Measurements from ENCODE around the gene LRIG2.

Gene LRIG2

GRCh38 chr1:113133038-113133437, 60.0 kb downstream of the LRIG2 start:
- DNase-seq = no peak
- no peak overlapping the region for H3K23ac ChIP-seq (ENCODE audit: low read length in 2 of 2)
- H3K9ac ChIP-seq (ENCODE audit: low read length) = no peak overlapping the region
- no peak overlapping the region for H2AFZ ChIP-seq (ENCODE audit: low read depth, low read length)
- peaks cover 4 to 29% of the 10 kb centered on the region in 2 experiments for H3K36me3 ChIP-seq (ENCODE audit: control insufficient read depth in 1 of 2, insufficient read depth in 2 of 2, low read depth in 1 of 2, low read length in 2 of 2)
- no peaks in the 10 kb centered on the region for H3K27me3 ChIP-seq (ENCODE audit: control insufficient read depth in 1 of 2, insufficient read depth in 1 of 2, low read length in 2 of 2)
- H2AK5ac ChIP-seq (ENCODE audit: low read length, severe bottlenecking) = no peak overlapping the region
- no peak overlapping the region for H2BK12ac ChIP-seq (ENCODE audit: low read length in 2 of 2)
- H2BK5ac ChIP-seq (ENCODE audit: low read depth, low read length, poor library complexity, severe bottlenecking) = no peak overlapping the region
- no peak overlapping the region for H3K14ac ChIP-seq (ENCODE audit: low read length in 2 of 2)
- no peak overlapping the region for H3K27ac ChIP-seq (ENCODE audit: low read length, poor library complexity, severe bottlenecking)
- no peak overlapping the region for H2BK15ac ChIP-seq (ENCODE audit: low read depth, poor library complexity, severe bottlenecking)
- no peaks in the 10 kb centered on the region for H3K9me3 ChIP-seq (ENCODE audit: control insufficient read depth, low read length)
- H2BK120ac ChIP-seq (ENCODE audit: low read depth, low read length) = no peak overlapping the region
- H3K4me2 ChIP-seq (ENCODE audit: low read length, poor library complexity, severe bottlenecking) = no peak overlapping the region
- 97% methylated on average over 2 of the region's 4 CpGs for WGBS
- peaks cover 4% of the 10 kb centered on the region for H3K79me1 ChIP-seq (replicated peaks; ENCODE audit: low read length, poor library complexity, severe bottlenecking)
- H3K18ac ChIP-seq (ENCODE audit: low read depth in 1 of 2, low read length in 2 of 2) = no peak overlapping the region
- H3K4ac ChIP-seq (ENCODE audit: low read depth in 1 of 2, low read length in 2 of 2) = no peak overlapping the region
- no peaks in the 10 kb centered on the region for H3K4me1 ChIP-seq (ENCODE audit: control insufficient read depth, insufficient read depth, low read depth, low read length)
- no peak overlapping the region for H4K91ac ChIP-seq (ENCODE audit: low read length)
- no peak overlapping the region for H3K4me3 ChIP-seq (ENCODE audit: insufficient read depth in 1 of 2, low read depth in 1 of 2, low read length in 2 of 2)
- no peak overlapping the region for H4K8ac ChIP-seq (ENCODE audit: low read length)

- H3K23ac ChIP-seq (ENCODE audit: low read length in 2 of 2) = no peak overlapping the region
- WGBS = 100% methylated on average over 2 of the region's 2 CpGs
Measured at GRCh38 chr1:113133759-113134158, 60.8 kb downstream of the LRIG2 start.

GRCh38 chr1:113135460-113135859, 62.5 kb downstream of the LRIG2 start:
- Histone ChIP-seq H2BK15ac (ENCODE audit: low read depth, poor library complexity, severe bottlenecking) (no peak overlapping the region), H4K8ac (ENCODE audit: low read length) (no peak overlapping the region), H2AK5ac (ENCODE audit: low read length, severe bottlenecking) (no peak overlapping the region), H3K27ac (ENCODE audit: low read length, poor library complexity, severe bottlenecking) (no peak overlapping the region), H3K4ac (ENCODE audit: low read depth in 1 of 2, low read length in 2 of 2) (no peak overlapping the region), H3K18ac (ENCODE audit: low read depth in 1 of 2, low read length in 2 of 2) (no peak overlapping the region), H3K14ac (ENCODE audit: low read length in 2 of 2) (no peak overlapping the region), H3K23ac (ENCODE audit: low read length in 2 of 2) (no peak overlapping the region), H3K79me1 (replicated peaks; ENCODE audit: low read length, poor library complexity, severe bottlenecking) (no peaks in the 10 kb centered on the region), H3K9me3 (ENCODE audit: control insufficient read depth, low read length) (no peaks in the 10 kb centered on the region), H2BK12ac (ENCODE audit: low read length in 2 of 2) (no peak overlapping the region), H4K91ac (ENCODE audit: low read length) (no peak overlapping the region), H2BK120ac (ENCODE audit: low read depth, low read length) (no peak overlapping the region), H2BK5ac (ENCODE audit: low read depth, low read length, poor library complexity, severe bottlenecking) (no peak overlapping the region), H3K4me3 (ENCODE audit: insufficient read depth in 1 of 2, low read depth in 1 of 2, low read length in 2 of 2) (no peak overlapping the region), H3K36me3 (ENCODE audit: control insufficient read depth in 1 of 2, insufficient read depth in 2 of 2, low read depth in 1 of 2, low read length in 2 of 2) (peaks cover 0 to 13% of the 10 kb centered on the region in 2 experiments), H3K4me2 (ENCODE audit: low read length, poor library complexity, severe bottlenecking) (no peak overlapping the region), H3K9ac (ENCODE audit: low read length) (no peak overlapping the region), H2AFZ (ENCODE audit: low read depth, low read length) (no peak overlapping the region), H3K27me3 (ENCODE audit: control insufficient read depth in 1 of 2, insufficient read depth in 1 of 2, low read length in 2 of 2) (no peaks in the 10 kb centered on the region), H3K4me1 (ENCODE audit: control insufficient read depth, insufficient read depth, low read depth, low read length) (no peaks in the 10 kb centered on the region)
- WGBS = 100% methylated on average over 1 of the region's 1 CpG
- no peak for DNase-seq

More at GRCh38 chr1:113133759-113134158, 60.8 kb downstream of the LRIG2 start:
- DNase-seq = no peak
- peaks cover 4 to 23% of the 10 kb centered on the region in 2 experiments for H3K36me3 ChIP-seq (ENCODE audit: control insufficient read depth in 1 of 2, insufficient read depth in 2 of 2, low read depth in 1 of 2, low read length in 2 of 2)
- no peak overlapping the region for H2BK120ac ChIP-seq (ENCODE audit: low read depth, low read length)
- no peaks in the 10 kb centered on the region for H3K27me3 ChIP-seq (ENCODE audit: control insufficient read depth in 1 of 2, insufficient read depth in 1 of 2, low read length in 2 of 2)
- H2AFZ ChIP-seq (ENCODE audit: low read depth, low read length) = no peak overlapping the region
- no peak overlapping the region for H2BK12ac ChIP-seq (ENCODE audit: low read length in 2 of 2)
- H3K9ac ChIP-seq (ENCODE audit: low read length) = no peak overlapping the region
- H2BK5ac ChIP-seq (ENCODE audit: low read depth, low read length, poor library complexity, severe bottlenecking) = no peak overlapping the region
- no peak overlapping the region for H4K8ac ChIP-seq (ENCODE audit: low read length)
- H3K4ac ChIP-seq (ENCODE audit: low read depth in 1 of 2, low read length in 2 of 2) = no peak overlapping the region
- no peak overlapping the region for H3K27ac ChIP-seq (ENCODE audit: low read length, poor library complexity, severe bottlenecking)
- H3K4me2 ChIP-seq (ENCODE audit: low read length, poor library complexity, severe bottlenecking) = no peak overlapping the region
- peaks cover 3% of the 10 kb centered on the region for H3K79me1 ChIP-seq (replicated peaks; ENCODE audit: low read length, poor library complexity, severe bottlenecking)
- no peak overlapping the region for H3K18ac ChIP-seq (ENCODE audit: low read depth in 1 of 2, low read length in 2 of 2)
- H3K4me1 ChIP-seq (ENCODE audit: control insufficient read depth, insufficient read depth, low read depth, low read length) = no peaks in the 10 kb centered on the region
- no peaks in the 10 kb centered on the region for H3K9me3 ChIP-seq (ENCODE audit: control insufficient read depth, low read length)
- no peak overlapping the region for H3K14ac ChIP-seq (ENCODE audit: low read length in 2 of 2)
- no peak overlapping the region for H3K4me3 ChIP-seq (ENCODE audit: insufficient read depth in 1 of 2, low read depth in 1 of 2, low read length in 2 of 2)
- H4K91ac ChIP-seq (ENCODE audit: low read length) = no peak overlapping the region
- no peak overlapping the region for H2AK5ac ChIP-seq (ENCODE audit: low read length, severe bottlenecking)
- H2BK15ac ChIP-seq (ENCODE audit: low read depth, poor library complexity, severe bottlenecking) = no peak overlapping the region

- H3K27me3 ChIP-seq (ENCODE audit: control insufficient read depth in 1 of 2, insufficient read depth in 1 of 2, low read length in 2 of 2) = no peaks in the 10 kb centered on the region
- H2AFZ ChIP-seq (ENCODE audit: low read depth, low read length) = no peak overlapping the region
- H2BK12ac ChIP-seq (ENCODE audit: low read length in 2 of 2) = no peak overlapping the region
- no peak overlapping the region for H3K4ac ChIP-seq (ENCODE audit: low read depth in 1 of 2, low read length in 2 of 2)
- no peak overlapping the region for H2BK15ac ChIP-seq (ENCODE audit: low read depth, poor library complexity, severe bottlenecking)
- no peaks in the 10 kb centered on the region for H3K79me1 ChIP-seq (replicated peaks; ENCODE audit: low read length, poor library complexity, severe bottlenecking)
- H3K14ac ChIP-seq (ENCODE audit: low read length in 2 of 2) = no peak overlapping the region
- H3K18ac ChIP-seq (ENCODE audit: low read depth in 1 of 2, low read length in 2 of 2) = no peak overlapping the region
- no peaks in the 10 kb centered on the region for H3K9me3 ChIP-seq (ENCODE audit: control insufficient read depth, low read length)
- no peak overlapping the region for H4K91ac ChIP-seq (ENCODE audit: low read length)
- no peak overlapping the region for H3K27ac ChIP-seq (ENCODE audit: low read length, poor library complexity, severe bottlenecking)
- H4K8ac ChIP-seq (ENCODE audit: low read length) = no peak overlapping the region
- no peak overlapping the region for H3K9ac ChIP-seq (ENCODE audit: low read length)
- no peak overlapping the region for H3K4me2 ChIP-seq (ENCODE audit: low read length, poor library complexity, severe bottlenecking)
- H2AK5ac ChIP-seq (ENCODE audit: low read length, severe bottlenecking) = no peak overlapping the region
- H3K36me3 ChIP-seq (ENCODE audit: control insufficient read depth in 1 of 2, insufficient read depth in 2 of 2, low read depth in 1 of 2, low read length in 2 of 2) = peaks cover 0 to 13% of the 10 kb centered on the region in 2 experiments
- H2BK5ac ChIP-seq (ENCODE audit: low read depth, low read length, poor library complexity, severe bottlenecking) = no peak overlapping the region
- no peak for DNase-seq
- no peak overlapping the region for H2BK120ac ChIP-seq (ENCODE audit: low read depth, low read length)
- no peak overlapping the region for H3K4me3 ChIP-seq (ENCODE audit: insufficient read depth in 1 of 2, low read depth in 1 of 2, low read length in 2 of 2)
- H3K23ac ChIP-seq (ENCODE audit: low read length in 2 of 2) = no peak overlapping the region
- H3K4me1 ChIP-seq (ENCODE audit: control insufficient read depth, insufficient read depth, low read depth, low read length) = peaks cover 3% of the 10 kb centered on the region
- WGBS = 86% methylated on average over 1 of the region's 1 CpG
Measured at GRCh38 chr1:113136476-113136875, 63.5 kb downstream of the LRIG2 start.

Measured in mesenchymal stem cell (in vitro differentiated cells and primary cell).